ENCODE measurements around the gene SCRN1.

The SCRN1 gene

GRCh38 chr7:29989257-29989995 lies at the start of gene SCRN1:
TSS of gene SCRN1 (minus strand) at chr7:29989801. CDS start at chr7:29969067, 20,734 bp downstream.
- DNase-seq = no peak

GRCh38 chr7:30038196-30038980 lies 48.8 kb upstream of the SCRN1 start:
- no peak for DNase-seq

- no peak for DNase-seq
These were observed 46.6 kb upstream of the SCRN1 start for GRCh38 chr7:30036220-30036619.

- DNase-seq = no peak
These were observed 44.9 kb upstream of the SCRN1 start for GRCh38 chr7:30034501-30034900.

- no peak for DNase-seq
These were observed 42.9 kb upstream of the SCRN1 start for GRCh38 chr7:30032310-30033125.

GRCh38 chr7:30029696-30030095 lies 40.1 kb upstream of the SCRN1 start:
- DNase-seq = no peak

- no peak for DNase-seq
These were observed 39.4 kb upstream of the SCRN1 start for GRCh38 chr7:30028749-30029635.

GRCh38 chr7:30028216-30028748 lies 38.7 kb upstream of the SCRN1 start, which contains the start of gene PLEKHA8:
TSS of gene PLEKHA8 (plus strand) at chr7:30028412. CDS start at chr7:30028763, 351 bp downstream.
- peak; percentile 85 for DNase-seq

GRCh38 chr7:30027740-30028215 lies 38.2 kb upstream of the SCRN1 start:
- no peak for DNase-seq

- no peak for DNase-seq
These were observed 37.5 kb upstream of the SCRN1 start for GRCh38 chr7:30027065-30027456.

- DNase-seq = peak; percentile 96
These were observed 36.8 kb upstream of the SCRN1 start, which contains the start of gene FKBP14 for GRCh38 chr7:30026229-30027064. TSS of gene FKBP14 (minus strand) at chr7:30026702. CDS start at chr7:30026508, 194 bp downstream.

GRCh38 chr7:30023524-30023923 lies 33.9 kb upstream of the SCRN1 start:
- no peak for DNase-seq

- DNase-seq = no peak
These were observed 33.4 kb upstream of the SCRN1 start for GRCh38 chr7:30022991-30023390.

- no peak for DNase-seq
These were observed 30.9 kb upstream of the SCRN1 start for GRCh38 chr7:30020535-30020934.

- no peak for DNase-seq
These were observed 30.4 kb upstream of the SCRN1 start for GRCh38 chr7:30019960-30020359.

GRCh38 chr7:30019387-30019786 lies 29.8 kb upstream of the SCRN1 start:
- no peak for DNase-seq

- DNase-seq = no peak
These were observed 28.9 kb upstream of the SCRN1 start for GRCh38 chr7:30018451-30018850.

GRCh38 chr7:30012757-30013156 lies 23.2 kb upstream of the SCRN1 start:
- DNase-seq = no peak

- DNase-seq = no peak
These were observed 20.4 kb upstream of the SCRN1 start for GRCh38 chr7:30010021-30010420.

GRCh38 chr7:30005464-30005863 lies 15.9 kb upstream of the SCRN1 start:
- DNase-seq = no peak

GRCh38 chr7:30003098-30003497 lies 13.5 kb upstream of the SCRN1 start:
- no peak for DNase-seq

All from GOT3 (cell line).